Activated effector memory CD4-positive, alpha-beta T cell treated with anti-CD3 and anti-CD28 coated beads, Interleukin-2, amount 50 U/mL, for 16 hours (primary cell): Measurements from ENCODE around the gene ARL17A.
"Not testable (repeated sequence)": the region's sequence is repeated elsewhere in the genome, so short reads cannot be mapped to it uniquely, and the experiment has no call there.

ENCODE experiments used
- DNase-seq: peaks from one replicate; pipeline ENCODE4 v3.0.0-alpha.2; 2020

ARL17A gene

GRCh38 chr17:46579083-46580075 is at the start of gene ARL17A:
Gene ARL17A, minus strand, starts transcription at chr17:46579691. Its CDS starts 3,369 bp downstream, at chr17:46576322.
- peak; percentile 92 for DNase-seq

GRCh38 chr17:46628753-46629436 is 49.4 kb upstream of the ARL17A start:
- DNase-seq, result not testable (repeated sequence)

- DNase-seq, result not testable (repeated sequence)
These were observed 48.0 kb upstream of the ARL17A start for GRCh38 chr17:46627452-46627851.

GRCh38 chr17:46624726-46625125 is 45.2 kb upstream of the ARL17A start:
- DNase-seq, result not testable (repeated sequence)

- DNase-seq, result not testable (repeated sequence)
These were observed 44.3 kb upstream of the ARL17A start for GRCh38 chr17:46623790-46624189.

- DNase-seq, result not testable (repeated sequence)
These were observed 39.5 kb upstream of the ARL17A start for GRCh38 chr17:46618975-46619374.

- not testable (repeated sequence) for DNase-seq
These were observed 37.6 kb upstream of the ARL17A start for GRCh38 chr17:46617121-46617520.

- DNase-seq, result not testable (repeated sequence)
These were observed 34.4 kb upstream of the ARL17A start for GRCh38 chr17:46613876-46614275.

GRCh38 chr17:46611304-46611703 is 31.8 kb upstream of the ARL17A start:
- not testable (repeated sequence) for DNase-seq

- DNase-seq, result not testable (repeated sequence)
These were observed 23.6 kb upstream of the ARL17A start for GRCh38 chr17:46603125-46603524.

GRCh38 chr17:46600767-46601166 is 21.3 kb upstream of the ARL17A start:
- DNase-seq, result not testable (repeated sequence)

GRCh38 chr17:46598344-46598931 is 18.9 kb upstream of the ARL17A start:
- not testable (repeated sequence) for DNase-seq

GRCh38 chr17:46591332-46591731 is 11.8 kb upstream of the ARL17A start:
- not testable (repeated sequence) for DNase-seq

GRCh38 chr17:46590157-46591146 is 11.0 kb upstream of the ARL17A start, which contains the start of gene NSF:
Gene NSF, plus strand, starts transcription at chr17:46590669. Its CDS starts 107 bp downstream, at chr17:46590776.
- not testable (repeated sequence) for DNase-seq

GRCh38 chr17:46585444-46585843 is 6.0 kb upstream of the ARL17A start:
- not testable (repeated sequence) for DNase-seq

GRCh38 chr17:46580082-46580481 is 591 bp upstream of the ARL17A start:
- DNase-seq, result not testable (repeated sequence)

GRCh38 chr17:46571796-46572195 is 7.7 kb downstream of the ARL17A start:
- not testable (repeated sequence) for DNase-seq

- not testable (repeated sequence) for DNase-seq
These were observed 12.5 kb downstream of the ARL17A start for GRCh38 chr17:46566980-46567379.

- DNase-seq, result not testable (repeated sequence)
These were observed 13.2 kb downstream of the ARL17A start for GRCh38 chr17:46566284-46566683.

GRCh38 chr17:46560048-46560447 is 19.4 kb downstream of the ARL17A start:
- not testable (repeated sequence) for DNase-seq

- not testable (repeated sequence) for DNase-seq
These were observed 20.3 kb downstream of the ARL17A start for GRCh38 chr17:46559155-46559554.

GRCh38 chr17:46548607-46549006 is 30.9 kb downstream of the ARL17A start:
- DNase-seq, result peak; percentile 65
